ENCODE data around the gene MKI67. TPM values are rescaled to one million over a fixed set of nuclear protein-coding genes. Genes with fewer than 3 reads are reported as not detected.

MKI67 gene, protein sequence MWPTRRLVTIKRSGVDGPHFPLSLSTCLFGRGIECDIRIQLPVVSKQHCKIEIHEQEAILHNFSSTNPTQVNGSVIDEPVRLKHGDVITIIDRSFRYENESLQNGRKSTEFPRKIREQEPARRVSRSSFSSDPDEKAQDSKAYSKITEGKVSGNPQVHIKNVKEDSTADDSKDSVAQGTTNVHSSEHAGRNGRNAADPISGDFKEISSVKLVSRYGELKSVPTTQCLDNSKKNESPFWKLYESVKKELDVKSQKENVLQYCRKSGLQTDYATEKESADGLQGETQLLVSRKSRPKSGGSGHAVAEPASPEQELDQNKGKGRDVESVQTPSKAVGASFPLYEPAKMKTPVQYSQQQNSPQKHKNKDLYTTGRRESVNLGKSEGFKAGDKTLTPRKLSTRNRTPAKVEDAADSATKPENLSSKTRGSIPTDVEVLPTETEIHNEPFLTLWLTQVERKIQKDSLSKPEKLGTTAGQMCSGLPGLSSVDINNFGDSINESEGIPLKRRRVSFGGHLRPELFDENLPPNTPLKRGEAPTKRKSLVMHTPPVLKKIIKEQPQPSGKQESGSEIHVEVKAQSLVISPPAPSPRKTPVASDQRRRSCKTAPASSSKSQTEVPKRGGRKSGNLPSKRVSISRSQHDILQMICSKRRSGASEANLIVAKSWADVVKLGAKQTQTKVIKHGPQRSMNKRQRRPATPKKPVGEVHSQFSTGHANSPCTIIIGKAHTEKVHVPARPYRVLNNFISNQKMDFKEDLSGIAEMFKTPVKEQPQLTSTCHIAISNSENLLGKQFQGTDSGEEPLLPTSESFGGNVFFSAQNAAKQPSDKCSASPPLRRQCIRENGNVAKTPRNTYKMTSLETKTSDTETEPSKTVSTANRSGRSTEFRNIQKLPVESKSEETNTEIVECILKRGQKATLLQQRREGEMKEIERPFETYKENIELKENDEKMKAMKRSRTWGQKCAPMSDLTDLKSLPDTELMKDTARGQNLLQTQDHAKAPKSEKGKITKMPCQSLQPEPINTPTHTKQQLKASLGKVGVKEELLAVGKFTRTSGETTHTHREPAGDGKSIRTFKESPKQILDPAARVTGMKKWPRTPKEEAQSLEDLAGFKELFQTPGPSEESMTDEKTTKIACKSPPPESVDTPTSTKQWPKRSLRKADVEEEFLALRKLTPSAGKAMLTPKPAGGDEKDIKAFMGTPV (N-terminal part only)
- 10 to 100 TPM in 4 of 7 donors, 1 to 10 TPM in 3; 6.2 to 21.6 (median 13.4) TPM for total RNA-seq
- 1 to 10 TPM in 2 of 3 donors, under 1 TPM in 1; 0.61 to 3.6 (median 1.7) TPM for polyA plus RNA-seq
- long read RNA-seq, donor 1, result 0 reads
- long read RNA-seq, donor 2, partial matches to known transcripts, result 12 of 13 reads
- long read RNA-seq, donor 2, other reads (novel, unspliced or antisense), result 0 of 13 reads

DNA sequence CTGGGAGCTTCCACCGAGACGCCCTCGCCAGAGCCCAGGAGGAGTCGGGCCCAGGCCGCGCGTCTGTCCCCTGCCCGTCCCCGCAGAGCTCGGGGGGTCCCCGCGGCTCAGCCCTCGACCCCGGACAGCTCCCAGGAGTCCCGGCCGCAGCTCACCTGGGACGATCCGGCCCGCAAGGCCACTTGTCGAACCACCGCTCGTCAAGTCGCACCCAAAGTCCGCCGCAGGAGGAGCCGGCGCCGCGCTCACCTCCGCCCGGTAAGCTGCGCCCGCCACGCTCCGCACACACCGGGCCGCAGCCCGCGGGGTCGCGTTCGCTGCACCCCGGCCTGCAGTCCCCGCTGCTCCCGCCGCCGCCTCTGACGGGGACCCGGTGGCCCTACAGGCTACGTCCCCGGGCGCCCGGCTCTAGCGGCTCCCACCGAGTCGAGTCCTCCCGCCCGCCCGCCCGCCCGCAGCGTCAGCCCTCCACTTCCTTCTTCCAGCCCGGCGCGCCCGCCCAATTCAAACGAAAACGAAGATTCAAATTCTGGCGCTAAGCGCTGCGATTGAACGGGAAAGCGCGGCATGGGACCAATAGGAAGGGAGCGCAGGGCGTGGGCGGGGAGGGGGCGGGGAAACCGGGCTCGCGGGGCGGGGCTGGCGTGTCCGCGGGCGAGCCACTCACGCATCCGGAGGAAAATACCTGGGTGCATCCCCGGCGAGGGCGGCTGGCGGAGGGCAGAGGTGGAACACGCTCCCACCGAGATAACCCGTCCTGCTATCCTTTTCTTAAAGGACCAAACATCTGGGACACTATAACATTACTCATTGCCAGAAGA is at the start of gene MKI67:
Gene MKI67, minus strand, starts transcription at position 480 of the 821 bp plus-strand sequence. CDS start 756 bp downstream, outside the sequence.
- peak; percentile 94 for DNase-seq
- no peaks in the 10 kb centered on the region for H3K9me3 ChIP-seq
- peak within 1 kb of the TSS in 4 of 8 donors; percentile 50 to 68 (median 62) for H3K27ac ChIP-seq
- H3K36me3 ChIP-seq, result no peaks in the 10 kb centered on the region
- WGBS, 5 donors, result 0 to 1% (median 1%) methylated on average over 54 to 95 of the region's 95 CpGs
- peaks cover 13 to 58% (median 23%) of the 10 kb centered on the region in 6 donors for H3K4me1 ChIP-seq
- peaks cover 0 to 42% (median 27%) of the 10 kb centered on the region in 7 donors for H3K27me3 ChIP-seq (replicated peaks in 1 of 7)
- peak within 1 kb of the TSS; percentile 57 to 85 (median 74) for H3K4me3 ChIP-seq
- intact Hi-C loops (cut with DNase I; ENCODE audit: low total_unique reads), result no loop called here
- TF ChIP-seq POLR2AphosphoS5 (IDR thresholded peaks at IDR 0.05) (peak; percentile 58 to 63 (median 60)), POLR2A (IDR thresholded peaks at IDR 0.05) (no peak), CTCF (IDR thresholded peaks at IDR 0.05 in 8 of 11, conservative IDR thresholded peaks at IDR 0.05 in 3 of 11) (no peak)

GRCh38 chr10:128174581-128175559 is 48.6 kb upstream of the MKI67 start:
- Histone ChIP-seq H3K4me3 (no peak overlapping the region), H3K9me3 (peaks cover 0 to 49% (median 27%) of the 10 kb centered on the region in 8 donors), H3K36me3 (no peaks in the 10 kb centered on the region), H3K27me3 (replicated peaks in 1 of 7) (peaks cover 0 to 28% (median 0%) of the 10 kb centered on the region in 7 donors), H3K27ac (no peak overlapping the region), H3K4me1 (no peaks in the 10 kb centered on the region)
- 75 to 91% (median 87%) methylated on average over 4 of the region's 4 CpGs for WGBS, 5 donors
- intact Hi-C loops (cut with DNase I; ENCODE audit: low total_unique reads), result no loop called here
- TF ChIP-seq POLR2A (IDR thresholded peaks at IDR 0.05) (no peak), POLR2AphosphoS5 (IDR thresholded peaks at IDR 0.05) (no peak), CTCF (IDR thresholded peaks at IDR 0.05 in 8 of 11, conservative IDR thresholded peaks at IDR 0.05 in 3 of 11) (no peak)
- no peak for DNase-seq

DNA sequence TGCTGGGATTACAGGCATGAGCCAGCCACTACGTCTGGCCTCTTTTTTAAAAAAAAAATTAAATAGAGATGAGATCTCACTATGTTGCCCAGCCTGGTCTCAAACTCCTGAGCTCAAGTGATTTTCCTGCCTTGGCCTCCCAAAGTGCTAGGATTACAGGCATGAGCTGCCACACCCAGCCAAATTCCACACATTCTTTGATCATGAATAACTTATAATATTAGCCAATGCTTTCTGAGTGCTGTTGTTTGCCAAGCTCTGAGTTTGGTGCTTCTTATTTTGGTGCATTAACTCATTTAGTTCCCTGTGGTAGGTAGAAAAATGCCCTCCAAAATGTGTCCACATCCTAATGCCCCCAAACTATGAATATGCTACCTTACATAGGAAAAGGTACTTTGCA is 47.2 kb upstream of the MKI67 start:
- TF ChIP-seq POLR2AphosphoS5 (IDR thresholded peaks at IDR 0.05) (no peak), CTCF (IDR thresholded peaks at IDR 0.05 in 8 of 11, conservative IDR thresholded peaks at IDR 0.05 in 3 of 11) (no peak), POLR2A (IDR thresholded peaks at IDR 0.05) (no peak)
- peaks cover 0 to 33% (median 0%) of the 10 kb centered on the region in 7 donors for H3K27me3 ChIP-seq (replicated peaks in 1 of 7)
- H3K9me3 ChIP-seq, result peaks cover 0 to 49% (median 27%) of the 10 kb centered on the region in 8 donors
- H3K36me3 ChIP-seq, result no peaks in the 10 kb centered on the region
- no peak overlapping the region for H3K27ac ChIP-seq
- DNase-seq, result no peak
- H3K4me1 ChIP-seq, result no peaks in the 10 kb centered on the region
- no peak overlapping the region for H3K4me3 ChIP-seq
- intact Hi-C loops (cut with DNase I; ENCODE audit: low total_unique reads), result no loop called here
- 69 to 90% (median 82%) methylated on average over 1 of the region's 1 CpG for WGBS, 5 donors

All from spleen (tissue), 13 donors.